ENCODE results near the gene CLK1. TPM values are rescaled to one million over a fixed set of nuclear protein-coding genes. Genes with fewer than 3 reads are reported as not detected.
A peak's percentile ranks its signal among the peaks of the same experiment; 100 is the strongest.

Gene CLK1
- total and polyA plus RNA-seq, 2 donors (not counting 3 experiments of a cell fraction or from before 2014, with no cell fraction given) = 61.4 to 92.4 TPM

- Histone ChIP-seq H2AFZ (ENCODE audit: low read depth, low read length) (no peak overlapping the region), H4K20me1 (replicated peaks; ENCODE audit: control insufficient read depth, extremely low read depth, insufficient read depth, low read length) (no peaks in the 10 kb centered on the region), H3K9me3 (replicated peaks; ENCODE audit: control insufficient read depth, insufficient read depth, low read length) (no peaks in the 10 kb centered on the region), H3K27ac (ENCODE audit: insufficient read depth, low read depth, low read length) (no peak overlapping the region), H3K4me3 (replicated peaks in 1 of 3; ENCODE audit: insufficient read depth in 1 of 3, low read depth in 1 of 3, low read length in 3 of 3) (no peak overlapping the region), H3K27me3 (ENCODE audit: control insufficient read depth in 2 of 2, insufficient read depth in 2 of 2, low read length in 2 of 2) (no peaks in the 10 kb centered on the region), H3K79me2 (ENCODE audit: control insufficient read depth, insufficient read depth, low read length) (no peaks in the 10 kb centered on the region), H3K4me2 (ENCODE audit: insufficient read depth, low read length) (no peak overlapping the region), H3K9ac (replicated peaks; ENCODE audit: extremely low read depth, insufficient read depth, low read length) (no peak overlapping the region), H3K36me3 (ENCODE audit: control insufficient read depth in 2 of 2, extremely low read depth in 1 of 2, insufficient read depth in 2 of 2, low read length in 2 of 2) (peaks cover 1 to 2% of the 10 kb centered on the region in 2 experiments), H3K9me1 (replicated peaks; ENCODE audit: control insufficient read depth, extremely low read depth, insufficient read depth, low read length) (no peaks in the 10 kb centered on the region), H3K4me1 (ENCODE audit: control insufficient read depth, extremely low read depth, insufficient read depth, low read length) (no peaks in the 10 kb centered on the region)
- DNase-seq (ENCODE audit: low read depth, low spot score) (peak; percentile 76), FAIRE-seq (peak; percentile 92)
- dilution Hi-C loops (cut with MboI; ENCODE audit: extremely low pct_ligation_motif_present, low sequenced_read_pairs) (loop anchor here (25.0 kb wide), 1 partner anchor 282 kb away; the partner anchor contains the start of gene CASP10), intact Hi-C loops (cut with micrococcal nuclease) (loop anchor here (1.0 to 10.0 kb wide), 5 partner anchors 164 to 459 kb away; no protein-coding TSS in a partner anchor)
- CTCF ChIA-PET = interaction anchor here (0.6 to 6.1 kb wide), 24 partner anchors 9 to 458 kb away, joined by 3 to 124 read pairs (median 5); partner anchors contain the start of genes CASP10 and NIF3L1
- POLR2A ChIA-PET = no interaction called here
- TF ChIP-seq CTCF (IDR thresholded peaks at IDR 0.05; ENCODE audit: extremely low read depth in 1 of 2, insufficient read depth in 1 of 2, low read depth in 1 of 2, low read length in 2 of 2) (peak; percentile 73 to 75), JUN (IDR thresholded peaks at IDR 0.05; ENCODE audit: borderline replicate concordance, insufficient read depth, insufficient read length, low read depth) (no peak), FOS (IDR thresholded peaks at IDR 0.05; ENCODE audit: borderline replicate concordance, insufficient read depth, low read length) (no peak), POLR2AphosphoS5 (IDR thresholded peaks at IDR 0.05; ENCODE audit: insufficient read depth, low read depth, low read length) (peak; percentile 26), POLR2A (IDR thresholded peaks at IDR 0.05; ENCODE audit: low read depth, low read length) (peak; percentile 26), MAX (IDR thresholded peaks at IDR 0.05; ENCODE audit: insufficient read depth, insufficient read length) (no peak), GATA2 (IDR thresholded peaks at IDR 0.05; ENCODE audit: insufficient read depth, insufficient read length, low read depth, low read length) (no peak), EZH2 (IDR thresholded peaks at IDR 0.05; ENCODE audit: borderline replicate concordance, low read depth, low read length, severe bottlenecking) (no peak), MYC (IDR thresholded peaks at IDR 0.05; ENCODE audit: low read depth, low read length) (no peak)
- BruUV-seq (replicated peaks) = no TSS peak
Observed at GRCh38 chr2:200905618-200906296, 41.3 kb upstream of the CLK1 start.

Measured in endothelial cell of umbilical vein (primary cell).